GM13976 (cell line): ENCODE measurements around the gene TOR4A.

Source experiments
- DNase-seq: peaks from one replicate; pipeline ENCODE4 v3.0.0; 2012; ENCODE audit warnings: low spot score
- in situ Hi-C: fragments of 300-500 bp; cut with MboI; formaldehyde crosslinking; loops from one replicate; pipeline ENCODE4 v1.12.0; 2022; ENCODE audit warnings: low sequenced_read_pairs, mixed read lengths, inconsistent platforms; ENCODE audit not compliant: unreplicated experiment
- TF ChIP-seq, protein P1 (sequence below): IDR thresholded peaks from 2 replicates; pipeline ENCODE4 v1.5.1; 2012; ENCODE audit warnings: borderline replicate concordance, mild to moderate bottlenecking; ENCODE audit not compliant: insufficient read depth; ENCODE audit errors: extremely low read depth, missing control alignments, control extremely low read depth

Gene TOR4A

DNA sequence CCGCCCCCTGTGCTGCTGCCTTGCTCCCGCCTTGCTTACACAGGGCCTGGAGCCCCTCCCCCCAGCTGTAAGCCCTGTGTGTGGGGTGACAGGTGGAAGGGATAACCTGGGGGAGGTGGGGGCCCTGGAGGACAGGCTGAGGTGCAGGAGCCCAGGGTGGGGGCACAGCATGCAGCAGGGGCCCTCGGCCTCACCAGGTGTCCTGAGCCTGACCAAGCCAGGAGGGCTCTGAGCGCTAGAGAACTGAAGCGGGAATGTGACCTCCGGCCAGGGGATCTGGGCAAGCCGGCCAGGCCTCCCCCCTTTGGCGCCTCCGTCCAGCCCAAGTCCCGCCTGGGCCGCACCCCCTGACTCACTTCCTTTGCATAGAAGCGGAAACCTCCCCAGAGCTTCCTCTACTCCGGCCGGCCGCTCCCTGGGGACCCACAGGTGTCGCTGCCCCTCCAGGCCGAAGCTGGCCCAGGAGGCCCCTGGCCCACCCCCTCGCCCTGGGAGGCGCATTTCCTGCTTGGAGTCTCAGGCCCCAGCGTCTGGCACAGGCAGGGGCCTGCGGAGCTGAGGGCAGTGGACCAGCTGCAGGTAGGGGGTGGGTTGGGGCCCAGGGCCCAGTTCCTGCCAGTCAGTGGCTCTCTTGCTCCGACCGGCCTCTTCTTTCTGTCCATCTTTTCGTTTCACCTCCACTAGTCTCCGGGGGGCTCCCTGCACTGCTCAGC lies at the start of gene TOR4A:
Gene TOR4A (plus strand): TSS at position 398 of the 713 bp plus-strand sequence. CDS start 964 bp downstream, outside the sequence.
- DNase-seq = peak; percentile 95
- TF ChIP-seq, protein P1, sequence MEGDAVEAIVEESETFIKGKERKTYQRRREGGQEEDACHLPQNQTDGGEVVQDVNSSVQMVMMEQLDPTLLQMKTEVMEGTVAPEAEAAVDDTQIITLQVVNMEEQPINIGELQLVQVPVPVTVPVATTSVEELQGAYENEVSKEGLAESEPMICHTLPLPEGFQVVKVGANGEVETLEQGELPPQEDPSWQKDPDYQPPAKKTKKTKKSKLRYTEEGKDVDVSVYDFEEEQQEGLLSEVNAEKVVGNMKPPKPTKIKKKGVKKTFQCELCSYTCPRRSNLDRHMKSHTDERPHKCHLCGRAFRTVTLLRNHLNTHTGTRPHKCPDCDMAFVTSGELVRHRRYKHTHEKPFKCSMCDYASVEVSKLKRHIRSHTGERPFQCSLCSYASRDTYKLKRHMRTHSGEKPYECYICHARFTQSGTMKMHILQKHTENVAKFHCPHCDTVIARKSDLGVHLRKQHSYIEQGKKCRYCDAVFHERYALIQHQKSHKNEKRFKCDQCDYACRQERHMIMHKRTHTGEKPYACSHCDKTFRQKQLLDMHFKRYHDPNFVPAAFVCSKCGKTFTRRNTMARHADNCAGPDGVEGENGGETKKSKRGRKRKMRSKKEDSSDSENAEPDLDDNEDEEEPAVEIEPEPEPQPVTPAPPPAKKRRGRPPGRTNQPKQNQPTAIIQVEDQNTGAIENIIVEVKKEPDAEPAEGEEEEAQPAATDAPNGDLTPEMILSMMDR = peak; percentile 26
- in situ Hi-C loops = loop anchor here (25.0 kb wide), 1 partner anchor 260 kb away; no protein-coding TSS in a partner anchor

DNA sequence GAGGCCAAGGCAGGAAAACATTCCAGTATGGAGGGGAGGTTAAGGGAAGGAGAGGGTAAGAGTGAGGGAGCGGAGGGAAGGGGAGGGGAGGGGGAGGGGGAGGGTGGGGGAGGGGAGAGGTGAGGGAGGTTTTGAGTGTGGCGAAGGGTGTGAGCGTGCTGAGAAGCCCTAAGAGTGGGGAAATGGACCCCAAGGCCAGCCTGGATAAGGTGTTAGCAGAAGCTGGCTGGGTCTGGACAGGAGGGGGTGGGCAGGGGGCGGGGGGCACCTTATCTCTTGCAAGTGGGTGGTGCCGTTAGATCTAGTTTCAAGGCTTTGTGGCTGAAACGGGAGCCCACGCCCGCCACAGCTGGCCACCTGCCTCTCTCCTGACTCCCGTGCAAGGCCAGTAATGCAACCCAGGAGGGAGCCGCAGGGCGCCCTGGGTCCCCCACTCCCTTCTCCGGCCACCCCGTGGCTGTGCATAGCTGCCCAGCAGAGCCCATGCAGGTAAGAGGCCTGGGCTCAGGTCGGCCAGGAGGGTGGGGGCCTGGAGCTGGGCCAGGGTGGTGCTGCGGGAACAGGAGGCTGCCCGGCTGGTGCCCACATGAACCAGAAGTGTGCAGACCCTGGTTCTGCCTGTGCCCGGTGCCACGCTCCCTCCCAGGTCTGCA lies 49.5 kb upstream of the TOR4A start:
- in situ Hi-C loops = loop anchor here (5.0 kb wide), 1 partner anchor 111 kb away; no protein-coding TSS in a partner anchor
- DNase-seq = no peak
- TF ChIP-seq, protein P1 = no peak

DNA sequence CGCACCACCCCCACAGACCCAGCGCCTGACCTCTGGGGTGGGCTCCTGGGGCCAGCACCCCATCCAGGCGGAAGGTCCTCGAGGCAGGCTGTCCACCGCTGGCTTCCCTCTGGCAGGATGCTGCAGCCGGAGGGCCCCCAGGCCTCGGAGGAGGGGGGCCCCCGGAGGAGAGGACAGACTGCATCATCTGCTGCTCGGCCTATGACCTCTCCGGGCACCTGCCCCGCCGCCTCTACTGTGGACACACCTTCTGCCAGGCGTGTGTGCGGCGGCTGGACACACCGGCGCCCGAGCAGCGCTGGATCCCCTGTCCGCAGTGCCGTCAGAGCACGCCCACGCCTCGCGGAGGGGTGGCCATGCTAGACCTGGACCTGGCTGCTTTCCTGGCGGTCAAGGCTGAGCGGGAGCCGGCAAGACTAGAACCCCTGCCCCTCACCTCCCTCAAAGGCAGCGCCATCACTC lies 49.0 kb upstream of the TOR4A start:
- TF ChIP-seq, protein P1 = no peak
- DNase-seq = no peak
- in situ Hi-C loops = loop anchor here (5.0 kb wide), 1 partner anchor 111 kb away; no protein-coding TSS in a partner anchor

DNA sequence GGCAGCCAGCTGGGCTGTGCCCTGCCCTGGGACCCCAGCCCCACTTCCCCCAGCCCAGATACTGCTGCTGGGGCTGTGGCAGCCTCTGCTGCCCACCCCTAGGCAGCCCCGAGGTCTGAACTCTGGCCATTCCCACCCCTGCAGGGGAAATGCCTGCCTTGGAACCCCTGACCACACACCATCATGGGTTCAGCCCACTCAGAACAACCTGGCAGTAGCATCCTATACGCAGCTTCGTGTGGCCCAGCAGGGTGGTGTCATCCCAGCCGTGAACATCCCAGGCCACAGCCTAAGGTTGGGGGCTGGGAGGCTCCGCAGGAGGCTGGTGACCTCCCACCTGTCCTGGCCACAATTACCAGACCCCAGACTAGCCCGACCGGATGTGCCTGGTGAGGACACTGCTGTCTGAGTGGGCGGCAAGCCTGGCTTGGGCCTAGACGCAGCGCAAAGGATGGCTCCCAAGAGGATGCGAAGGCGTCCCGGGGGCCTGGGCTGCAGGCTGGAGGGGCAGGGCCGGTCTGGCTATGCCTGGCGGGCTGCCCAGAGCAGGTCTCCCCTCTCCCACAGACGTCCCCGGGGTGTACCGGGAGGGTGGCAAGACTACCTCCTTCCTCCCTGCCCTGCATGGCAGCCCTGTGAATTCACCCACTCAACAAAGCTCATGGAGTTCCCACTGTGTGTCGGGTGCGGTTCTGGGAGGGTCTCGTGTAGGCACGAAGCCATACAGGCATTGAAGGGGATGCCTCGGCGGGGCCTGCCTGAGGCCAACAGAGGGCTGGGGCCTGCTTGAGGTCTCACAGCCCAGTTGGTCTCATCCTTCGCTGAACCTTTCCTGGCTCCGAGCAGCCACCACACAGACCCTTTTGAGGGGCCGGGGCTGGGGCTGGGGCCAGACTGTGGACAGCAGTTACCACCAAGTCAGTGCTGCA lies 48.3 kb upstream of the TOR4A start:
- in situ Hi-C loops = loop anchor here (5.0 kb wide), 1 partner anchor 112 kb away; no protein-coding TSS in a partner anchor
- TF ChIP-seq, protein P1 = no peak
- no peak for DNase-seq

DNA sequence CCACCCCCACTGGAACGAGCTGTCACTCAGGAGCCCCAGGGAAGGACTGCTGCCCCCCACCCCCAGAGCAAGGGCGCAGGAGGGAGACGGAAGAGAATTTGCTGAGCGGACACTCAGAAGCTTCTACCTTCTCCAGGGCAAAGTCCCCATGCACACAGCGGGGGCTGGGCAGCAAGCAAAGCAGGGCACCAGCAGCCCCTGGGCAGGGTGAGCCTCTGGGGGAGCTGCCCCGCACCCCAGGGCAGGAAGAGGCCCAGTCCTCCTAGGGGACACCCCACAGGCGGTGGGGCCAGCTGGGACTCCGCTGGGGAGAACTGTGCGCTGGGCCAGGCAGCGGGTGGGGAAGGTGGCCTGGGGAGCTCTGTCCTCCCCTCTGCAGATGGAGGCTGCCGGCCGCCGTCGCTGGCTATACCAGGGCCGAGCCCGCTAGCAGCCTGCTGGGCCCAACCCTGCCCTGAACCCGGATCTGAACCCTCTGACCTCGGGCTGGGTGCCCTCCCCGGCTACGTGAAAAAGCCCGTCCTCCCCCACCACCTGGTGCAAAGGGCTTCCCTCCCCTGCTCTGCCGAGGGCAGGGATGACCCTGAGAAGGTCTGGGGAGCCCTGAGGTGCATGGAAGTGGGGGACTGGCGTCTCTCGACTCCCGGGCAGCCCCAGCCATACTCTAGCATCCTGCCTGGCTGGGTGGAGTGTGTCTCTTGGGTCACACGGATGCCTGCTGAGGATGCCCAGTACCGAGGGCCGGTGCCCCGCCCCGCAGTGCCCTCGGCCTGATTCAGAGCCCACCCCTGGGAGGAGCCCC lies 47.4 kb upstream of the TOR4A start:
- DNase-seq = no peak
- in situ Hi-C loops = loop anchor here (5.0 kb wide), 1 partner anchor 113 kb away; no protein-coding TSS in a partner anchor
- TF ChIP-seq, protein P1 = no peak
